Measurements from ENCODE around the gene RNF213. TPM values are rescaled to one million over a fixed set of nuclear protein-coding genes. Genes with fewer than 3 reads are reported as not detected.
"Not testable (repeated sequence)": the region's sequence is repeated elsewhere in the genome, so short reads cannot be mapped to it uniquely, and the experiment has no call there.

The RNF213 gene
- polyA plus RNA-seq, 5 donors: 59.5 to 100 (median 77.9) TPM

GRCh38 chr17:80248001-80248893 is 12.4 kb upstream of the RNF213 start:
- no peak for DNase-seq

GRCh38 chr17:80248894-80249710 is 11.6 kb upstream of the RNF213 start:
- no peak for DNase-seq

GRCh38 chr17:80251966-80252365 is 8.7 kb upstream of the RNF213 start:
- no peak for DNase-seq

GRCh38 chr17:80252871-80253270 is 7.8 kb upstream of the RNF213 start:
- no peak for DNase-seq

- no peak for DNase-seq
Observed at GRCh38 chr17:80253631-80254395, 6.8 kb upstream of the RNF213 start.

- DNase-seq: no peak
Observed at GRCh38 chr17:80254396-80255251, 6.0 kb upstream of the RNF213 start.

GRCh38 chr17:80256034-80256350 is 4.7 kb upstream of the RNF213 start:
- no peak for DNase-seq

- no peak for DNase-seq
Observed at GRCh38 chr17:80257716-80258213, 2.9 kb upstream of the RNF213 start.

GRCh38 chr17:80258296-80258695 is 2.4 kb upstream of the RNF213 start:
- not testable (repeated sequence) for DNase-seq

- no peak for DNase-seq
Observed at GRCh38 chr17:80259457-80260068, 1.1 kb upstream of the RNF213 start.

- peak; percentile 65 to 70 for DNase-seq
Observed at GRCh38 chr17:80260069-80260535, 550 bp upstream of the RNF213 start.

- DNase-seq: peak; percentile 52 to 56
Observed at GRCh38 chr17:80261159-80261894, 675 bp downstream of the RNF213 start.

- no peak for DNase-seq
Observed at GRCh38 chr17:80261895-80262279, 1.2 kb downstream of the RNF213 start.

GRCh38 chr17:80262291-80262690 is 1.6 kb downstream of the RNF213 start:
- DNase-seq: no peak

- DNase-seq: no peak
Observed at GRCh38 chr17:80262775-80263244, 2.2 kb downstream of the RNF213 start.

GRCh38 chr17:80263253-80264204 is 2.9 kb downstream of the RNF213 start:
- peak; percentile 88 to 91 for DNase-seq

- DNase-seq: no peak
Observed at GRCh38 chr17:80264205-80265075, 3.8 kb downstream of the RNF213 start.
